Liver (tissue), 3 donors: Measurements from ENCODE around the gene PNPLA6.

Experiments
- ATF3 ChIP-seq: IDR thresholded peaks from 2 replicates; pipeline ENCODE4 v1.6.1; 2016; ENCODE audit warnings: antibody characterized with exemption
- CTCF ChIP-seq: fragments of 150-350 bp; IDR thresholded peaks from 2 replicates; pipeline ENCODE4 v1.5.1; 2017; ENCODE audit warnings: improper control_type of control experiment, low read depth, low read length; ENCODE audit not compliant: missing input control
- GABPA ChIP-seq, 2 donors: IDR thresholded peaks in 1 of 2; conservative IDR thresholded peaks in 1 of 2; 2 replicates each; pipeline ENCODE4 v1.6.1; 2016; ENCODE audit warnings: antibody characterized with exemption in 2 of 2, mild to moderate bottlenecking in 1 of 2, moderate library complexity in 1 of 2
- HNF4A ChIP-seq, 2 donors: conservative IDR thresholded peaks; 2 replicates each; pipeline ENCODE4 v1.6.1; 2016; ENCODE audit warnings: antibody characterized with exemption in 2 of 2, mild to moderate bottlenecking in 2 of 2
- JUND ChIP-seq, 2 donors: IDR thresholded peaks; 2 replicates each; pipeline ENCODE4 v1.6.1; 2016; ENCODE audit warnings: antibody characterized with exemption in 2 of 2
- MAX ChIP-seq: IDR thresholded peaks from 2 replicates; pipeline ENCODE4 v1.6.1; 2016; ENCODE audit warnings: antibody characterized with exemption
- RAD21 ChIP-seq, 2 donors: IDR thresholded peaks; 2 replicates each; pipeline ENCODE4 v1.6.1; 2016; ENCODE audit warnings: antibody characterized with exemption in 2 of 2, mild to moderate bottlenecking in 2 of 2
- RXRA ChIP-seq, 2 donors: IDR thresholded peaks; 2 replicates each; pipeline ENCODE4 v1.6.1; 2017 to 2018; ENCODE audit warnings: antibody characterized with exemption in 2 of 2, mild to moderate bottlenecking in 1 of 2
- SP1 ChIP-seq: IDR thresholded peaks from 2 replicates; pipeline ENCODE4 v1.6.1; 2018; ENCODE audit warnings: antibody characterized with exemption, mild to moderate bottlenecking
- TAF1 ChIP-seq: conservative IDR thresholded peaks from 2 replicates; pipeline ENCODE4 v1.6.1; 2016; ENCODE audit warnings: antibody characterized with exemption, mild to moderate bottlenecking
- YY1 ChIP-seq: IDR thresholded peaks from 2 replicates; pipeline ENCODE4 v1.6.1; 2016; ENCODE audit warnings: antibody characterized with exemption, mild to moderate bottlenecking
- donor health status: healthy.
- donor health status: healthy.

GRCh38 chr19:7607212-7607873 lies 71.8 kb downstream of the PNPLA6 start:
- no peak for TF ChIP-seq TAF1
- TF ChIP-seq ATF3: no peak
- TF ChIP-seq SP1: no peak
- no peak for TF ChIP-seq RXRA (IDR thresholded peaks at IDR 0.05)
- TF ChIP-seq HNF4A (conservative IDR thresholded peaks at IDR 0.05): no peak
- no peak for TF ChIP-seq CTCF
- no peak for TF ChIP-seq JUND (IDR thresholded peaks at IDR 0.05)
- TF ChIP-seq MAX: no peak
- no peak for TF ChIP-seq GABPA (IDR thresholded peaks at IDR 0.05 in 1 of 2, conservative IDR thresholded peaks at IDR 0.05 in 1 of 2)
- no peak for TF ChIP-seq YY1
- no peak for TF ChIP-seq RAD21 (IDR thresholded peaks at IDR 0.05)
